Right hindlimb (tissue), 1 donor: ENCODE measurements around the gene USP14.

Source experiments
- DNase-seq: peaks from one replicate; pipeline ENCODE4 v3.0.0-alpha.2; 2018

Gene USP14

DNA sequence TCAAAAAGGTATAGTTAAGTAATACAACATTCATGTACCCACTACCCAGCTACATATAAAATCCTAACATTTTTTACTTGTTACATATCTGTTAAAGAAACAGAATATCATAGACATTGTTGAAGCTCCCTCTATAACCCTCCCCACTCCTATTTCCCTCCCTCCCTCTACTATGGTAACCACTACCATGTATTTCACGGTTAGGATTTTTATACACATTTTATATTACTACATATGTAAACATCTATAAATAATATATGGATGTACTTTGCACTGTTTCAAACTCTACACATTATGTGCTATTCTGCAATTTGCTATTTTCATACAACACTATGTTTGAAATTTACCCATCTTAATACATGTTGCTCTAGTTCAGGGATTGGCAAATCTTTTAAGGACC, 73.2 kb downstream of the USP14 start:
- DNase-seq, result no peak

DNA sequence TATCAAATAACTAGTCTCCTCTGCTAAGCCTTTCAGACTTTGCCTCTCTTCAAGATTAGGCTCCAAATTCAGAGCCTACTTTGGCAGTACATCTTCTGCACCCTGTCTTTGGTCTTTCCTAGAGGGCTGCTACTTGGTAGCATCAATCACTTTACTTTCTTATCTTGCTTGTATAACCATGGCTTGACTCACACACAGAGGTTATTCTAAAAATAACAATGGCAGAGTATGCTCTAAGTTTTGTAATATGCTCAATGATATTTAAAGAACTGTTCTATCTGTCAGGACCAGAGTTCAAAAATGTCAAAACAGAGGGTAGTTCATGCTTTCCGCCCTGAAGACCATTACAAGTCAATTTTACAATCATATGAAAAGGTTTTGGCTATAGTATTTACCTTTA, 81.8 kb downstream of the USP14 start:
- no peak for DNase-seq

DNA sequence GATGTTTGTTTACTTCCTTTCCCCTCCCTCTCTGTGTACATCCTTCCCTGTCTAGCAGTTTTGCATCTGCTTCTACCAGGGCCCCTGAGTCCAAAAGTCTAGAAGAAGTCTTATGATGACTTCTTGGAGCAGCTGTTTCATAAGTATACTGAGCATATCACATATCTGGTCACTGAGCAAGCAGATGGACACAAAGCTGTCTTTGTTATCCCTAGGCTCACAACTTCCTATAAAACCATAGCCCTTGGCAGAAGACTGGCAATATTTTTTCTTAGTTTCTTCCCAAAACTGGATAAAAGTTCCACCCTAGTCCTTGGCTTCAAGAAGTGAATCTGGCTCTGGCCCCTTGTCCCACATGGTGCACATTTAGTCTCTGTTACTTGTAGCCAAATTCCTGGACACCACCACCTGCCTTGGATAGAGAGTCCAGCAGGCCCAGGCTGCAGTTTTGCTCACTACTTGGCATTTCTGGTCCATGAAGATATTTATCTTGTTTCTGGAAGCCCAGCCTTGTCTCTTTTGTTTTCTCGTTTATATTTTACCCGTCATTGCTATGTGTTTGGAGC, 87.0 kb downstream of the USP14 start:
- no peak for DNase-seq

DNA sequence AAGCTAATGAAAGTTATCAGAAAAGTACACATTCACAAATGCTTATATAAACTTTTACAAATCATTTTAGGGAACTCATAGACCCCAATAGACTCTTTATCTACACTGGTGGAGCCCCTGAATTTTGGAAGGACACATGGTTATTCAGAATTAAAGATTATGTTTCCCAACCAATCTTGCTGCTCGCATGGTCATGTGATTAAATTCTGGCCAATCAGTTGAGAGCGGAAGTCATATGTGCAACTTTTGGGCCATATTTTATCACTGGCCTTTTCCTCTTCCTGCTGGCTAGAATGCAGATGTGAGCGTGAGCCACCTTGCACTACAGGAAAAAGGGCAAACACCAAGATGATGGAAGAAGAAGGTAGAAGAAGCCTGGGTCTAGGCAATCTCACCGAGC, 89.7 kb downstream of the USP14 start:
- no peak for DNase-seq

DNA sequence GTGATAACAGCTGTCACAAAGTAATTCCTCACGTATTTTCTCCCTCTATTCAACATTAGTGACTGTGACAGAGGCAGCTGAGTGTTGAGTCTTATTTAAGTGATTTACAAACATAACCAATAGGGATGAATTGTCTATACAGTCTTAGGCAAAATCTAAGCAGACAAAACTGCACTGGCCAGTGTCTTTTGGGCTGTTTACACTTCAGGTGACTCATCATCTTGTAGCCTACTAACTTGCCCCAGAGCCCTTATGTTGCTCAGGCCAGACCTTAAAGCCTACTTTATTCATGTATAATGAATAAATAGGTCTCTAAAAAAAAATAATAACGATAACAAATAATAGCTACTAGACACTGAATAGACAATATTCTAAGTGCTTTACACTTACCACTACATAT, 92.3 kb downstream of the USP14 start:
- DNase-seq, result no peak

DNA sequence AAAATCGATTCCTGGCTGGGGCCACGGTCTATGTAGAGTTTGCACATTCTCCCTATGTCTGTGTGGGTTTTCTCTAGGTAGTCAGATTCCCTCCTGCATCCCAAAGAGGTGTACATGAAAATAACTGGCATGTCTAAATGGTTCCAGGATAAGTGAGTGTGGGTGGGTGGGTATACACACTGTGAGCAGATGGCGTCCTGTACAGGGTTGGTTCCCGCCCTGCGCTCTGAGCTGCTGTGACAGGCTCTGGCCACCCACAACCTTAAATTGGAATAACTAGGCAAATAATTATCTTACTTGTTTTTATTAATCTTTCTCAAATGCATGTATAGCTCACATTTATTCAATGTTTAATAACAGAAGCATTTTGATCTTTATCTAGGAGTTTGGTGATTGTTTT, 93.2 kb downstream of the USP14 start:
- no peak for DNase-seq

DNA sequence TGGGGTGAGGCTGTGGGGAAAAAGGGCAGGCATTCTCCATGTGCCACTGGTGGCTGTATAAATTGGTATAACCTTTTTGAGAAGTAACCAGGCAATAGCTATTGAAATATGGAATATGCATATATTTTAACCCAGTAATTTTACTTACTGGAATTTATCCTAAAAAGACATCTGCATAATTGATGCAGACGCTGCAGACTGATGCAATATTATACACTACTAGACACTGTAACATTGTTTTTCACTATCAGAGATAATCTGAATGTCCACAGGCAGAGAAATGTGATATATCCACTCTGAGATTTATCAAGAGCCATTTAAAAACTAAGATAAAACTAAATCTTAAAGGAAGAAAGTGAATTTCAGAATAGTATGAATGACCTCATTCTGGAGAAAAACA, 94.8 kb downstream of the USP14 start:
- DNase-seq, result no peak

DNA sequence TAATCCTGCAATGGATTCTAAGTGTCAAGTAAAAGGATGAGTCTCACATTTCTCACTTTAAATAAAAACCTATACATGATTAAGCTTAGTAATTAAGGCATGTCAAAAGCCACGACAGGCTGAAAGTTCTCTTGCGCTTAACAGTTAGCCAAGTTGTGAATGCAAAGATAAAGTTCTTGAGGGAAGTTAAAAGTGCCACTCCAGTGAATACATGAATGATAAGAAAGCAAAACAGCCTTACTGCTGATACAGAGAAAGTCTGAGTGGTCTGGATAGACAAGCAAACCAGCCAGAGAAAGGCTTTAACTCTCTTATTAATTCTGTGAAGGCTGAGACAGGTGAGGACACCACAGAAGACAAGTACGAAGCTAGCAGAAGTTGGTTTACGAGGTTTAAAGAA, 96.8 kb downstream of the USP14 start:
- DNase-seq, result no peak

DNA sequence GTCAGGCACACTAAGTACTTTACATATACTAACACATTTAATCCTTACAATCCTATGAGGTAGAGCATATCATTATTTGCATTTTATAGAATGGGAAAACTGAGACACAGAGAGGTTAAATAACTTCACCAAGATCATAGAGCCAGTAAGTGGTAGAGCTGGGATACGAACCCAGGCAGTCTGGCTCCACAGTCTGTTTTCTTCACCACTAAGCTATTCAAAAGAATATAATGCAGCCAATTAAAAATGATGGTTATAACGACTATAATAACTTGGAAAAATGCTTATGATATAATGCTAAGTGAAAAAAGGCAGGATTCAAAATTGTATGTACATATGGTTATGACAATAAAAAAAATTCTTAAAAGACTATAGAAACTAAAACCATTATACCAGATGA, 102.2 kb downstream of the USP14 start:
- no peak for DNase-seq

DNA sequence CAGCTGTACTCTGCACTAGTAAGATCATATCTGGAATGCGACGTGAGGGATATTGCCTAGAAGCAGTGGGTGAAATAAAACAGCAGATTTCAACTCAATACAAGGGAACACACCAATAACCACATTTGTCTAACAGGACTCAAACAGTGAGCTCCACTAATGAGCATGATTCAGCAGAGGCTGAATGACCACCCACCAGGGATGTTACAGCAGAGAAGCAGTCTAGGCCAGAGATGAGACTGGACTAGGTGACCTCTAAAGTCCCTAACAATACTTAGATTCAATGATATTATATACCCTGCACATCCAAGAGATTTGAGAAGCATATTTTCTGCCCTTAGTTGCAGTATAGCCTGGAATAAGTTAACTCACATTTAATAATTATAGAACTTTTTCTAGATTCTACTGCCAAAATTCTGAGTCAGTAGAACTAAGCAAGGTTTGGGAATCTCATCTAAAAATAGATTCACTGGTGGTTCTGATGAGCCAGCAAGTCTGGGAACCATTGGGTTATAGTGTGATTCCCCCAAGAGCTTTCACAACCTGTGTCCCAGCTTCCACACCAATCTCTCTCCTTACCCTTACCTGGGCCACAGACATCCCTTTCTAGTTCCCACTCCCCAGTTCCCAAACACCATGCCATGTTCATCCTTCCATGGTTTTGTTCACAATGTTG, 103.2 kb downstream of the USP14 start:
- no peak for DNase-seq
